ENCODE results near the gene SIT1. TPM values are rescaled to one million over a fixed set of nuclear protein-coding genes. Genes with fewer than 3 reads are reported as not detected.

SIT1 gene, protein sequence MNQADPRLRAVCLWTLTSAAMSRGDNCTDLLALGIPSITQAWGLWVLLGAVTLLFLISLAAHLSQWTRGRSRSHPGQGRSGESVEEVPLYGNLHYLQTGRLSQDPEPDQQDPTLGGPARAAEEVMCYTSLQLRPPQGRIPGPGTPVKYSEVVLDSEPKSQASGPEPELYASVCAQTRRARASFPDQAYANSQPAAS
- not detected in 2 replicates for total RNA-seq

DNA sequence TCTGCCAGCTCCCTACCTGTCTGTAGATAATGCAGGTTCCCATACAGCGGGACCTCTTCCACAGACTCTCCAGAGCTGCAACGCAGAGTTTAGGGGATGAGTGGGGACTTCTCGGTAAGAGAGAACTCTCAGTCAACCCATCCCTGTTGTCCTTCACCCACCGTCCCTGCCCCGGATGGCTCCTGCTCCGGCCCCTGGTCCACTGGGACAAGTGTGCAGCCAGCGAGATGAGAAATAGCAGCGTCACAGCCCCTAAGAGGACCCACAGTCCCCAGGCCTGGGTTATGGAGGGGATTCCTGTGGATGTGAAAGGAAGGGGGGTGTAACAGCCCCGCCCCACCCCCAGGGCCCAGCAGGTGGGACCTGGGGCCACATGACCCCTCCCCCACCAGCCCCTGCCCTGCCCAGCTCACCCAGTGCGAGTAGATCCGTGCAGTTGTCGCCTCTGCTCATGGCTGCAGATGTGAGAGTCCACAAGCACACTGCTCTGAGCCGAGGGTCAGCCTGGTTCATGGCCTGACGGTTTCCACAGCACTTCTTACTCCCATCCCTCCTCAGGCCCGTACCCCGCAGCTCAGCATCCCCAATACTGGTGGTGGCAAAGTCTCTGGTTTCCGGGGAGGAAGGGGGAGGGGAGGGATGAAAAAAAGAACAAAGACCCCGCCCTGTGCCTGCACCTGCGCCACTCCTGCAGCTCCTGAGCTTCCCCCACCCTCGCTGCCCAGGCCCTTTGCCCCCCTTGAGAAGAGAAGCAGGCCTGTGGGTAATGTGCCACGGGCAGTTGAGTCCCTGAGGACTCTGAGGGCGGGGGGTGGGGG, at the start of gene SIT1:
Gene SIT1 (minus strand): TSS at position 591 of the 818 bp plus-strand sequence. CDS start 78 bp downstream, at position 513.
- no peak for DNase-seq (ENCODE audit: low read depth)
- H3K4me3 ChIP-seq (ENCODE audit: low read depth, low read length), result no peak within 1 kb of the TSS
- TF ChIP-seq, protein P1, sequence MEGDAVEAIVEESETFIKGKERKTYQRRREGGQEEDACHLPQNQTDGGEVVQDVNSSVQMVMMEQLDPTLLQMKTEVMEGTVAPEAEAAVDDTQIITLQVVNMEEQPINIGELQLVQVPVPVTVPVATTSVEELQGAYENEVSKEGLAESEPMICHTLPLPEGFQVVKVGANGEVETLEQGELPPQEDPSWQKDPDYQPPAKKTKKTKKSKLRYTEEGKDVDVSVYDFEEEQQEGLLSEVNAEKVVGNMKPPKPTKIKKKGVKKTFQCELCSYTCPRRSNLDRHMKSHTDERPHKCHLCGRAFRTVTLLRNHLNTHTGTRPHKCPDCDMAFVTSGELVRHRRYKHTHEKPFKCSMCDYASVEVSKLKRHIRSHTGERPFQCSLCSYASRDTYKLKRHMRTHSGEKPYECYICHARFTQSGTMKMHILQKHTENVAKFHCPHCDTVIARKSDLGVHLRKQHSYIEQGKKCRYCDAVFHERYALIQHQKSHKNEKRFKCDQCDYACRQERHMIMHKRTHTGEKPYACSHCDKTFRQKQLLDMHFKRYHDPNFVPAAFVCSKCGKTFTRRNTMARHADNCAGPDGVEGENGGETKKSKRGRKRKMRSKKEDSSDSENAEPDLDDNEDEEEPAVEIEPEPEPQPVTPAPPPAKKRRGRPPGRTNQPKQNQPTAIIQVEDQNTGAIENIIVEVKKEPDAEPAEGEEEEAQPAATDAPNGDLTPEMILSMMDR (conservative IDR thresholded peaks at IDR 0.05; ENCODE audit: low read depth, low read length), result no peak

DNA sequence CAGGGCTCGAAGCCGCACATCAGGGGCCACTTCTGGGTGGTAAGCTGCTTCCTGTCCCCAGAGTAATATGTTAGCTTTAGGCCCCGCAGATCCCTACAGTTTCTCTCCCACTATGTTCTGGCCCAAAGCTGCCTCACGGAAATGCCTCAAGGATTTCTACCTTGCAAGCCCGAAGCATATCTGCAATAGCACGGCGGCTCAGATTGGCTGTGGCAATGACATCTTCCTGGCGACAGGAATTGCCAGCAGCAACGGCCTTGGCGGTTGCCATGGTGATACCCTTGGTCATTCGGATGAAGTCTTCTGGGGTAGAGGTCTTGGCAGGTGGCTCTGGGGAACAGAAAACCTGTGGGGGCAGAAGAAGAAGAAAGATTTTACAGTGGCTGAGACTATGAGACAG, 49.3 kb upstream of the SIT1 start:
- no peak overlapping the region for H3K4me3 ChIP-seq (ENCODE audit: low read depth, low read length)
- TF ChIP-seq, protein P1 (conservative IDR thresholded peaks at IDR 0.05; ENCODE audit: low read depth, low read length), result no peak
- no peak for DNase-seq (ENCODE audit: low read depth)

DNA sequence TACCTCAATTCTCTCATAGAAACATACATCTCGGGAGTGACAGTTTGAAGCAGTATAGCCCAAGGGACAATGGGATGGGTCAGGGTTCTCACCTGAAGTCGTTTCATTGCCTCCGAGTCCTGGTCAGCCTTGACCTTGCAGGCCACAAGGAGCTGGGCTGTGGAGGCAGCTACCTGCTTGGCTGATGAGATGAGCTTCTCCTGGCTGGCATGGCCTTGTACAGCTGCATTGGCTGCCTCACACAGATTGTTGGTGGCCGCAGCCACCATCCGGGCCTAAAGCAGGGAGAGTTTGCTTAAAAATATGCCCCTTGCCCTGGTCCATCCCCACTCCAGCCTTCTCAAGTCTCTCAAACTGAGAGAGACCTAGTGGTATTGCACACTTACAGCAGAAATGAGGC, 47.5 kb upstream of the SIT1 start:
- no peak overlapping the region for H3K4me3 ChIP-seq (ENCODE audit: low read depth, low read length)
- TF ChIP-seq, protein P1 (conservative IDR thresholded peaks at IDR 0.05; ENCODE audit: low read depth, low read length), result no peak
- no peak for DNase-seq (ENCODE audit: low read depth)

DNA sequence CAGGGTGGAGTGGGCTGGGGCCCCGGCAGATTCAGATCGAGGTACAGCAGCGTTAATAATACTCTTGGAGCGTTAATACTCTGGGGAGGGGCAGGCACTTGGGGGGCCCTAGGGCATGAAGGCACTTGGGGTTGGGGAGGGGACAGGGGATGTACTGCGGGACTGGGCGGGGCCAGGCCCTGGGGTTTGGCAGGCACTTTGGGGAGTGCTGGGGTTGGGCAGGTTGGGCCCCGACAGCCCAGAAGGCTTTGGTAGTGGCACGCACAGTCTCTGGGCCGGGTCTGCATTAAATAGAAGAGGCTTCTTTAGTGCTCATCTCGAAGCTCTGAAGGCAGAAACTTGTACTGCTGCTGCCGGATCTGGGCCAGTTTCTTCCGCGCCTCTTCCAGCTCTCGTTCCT, 46.8 kb upstream of the SIT1 start:
- DNase-seq (ENCODE audit: low read depth), result no peak
- TF ChIP-seq, protein P1 (conservative IDR thresholded peaks at IDR 0.05; ENCODE audit: low read depth, low read length), result no peak

DNA sequence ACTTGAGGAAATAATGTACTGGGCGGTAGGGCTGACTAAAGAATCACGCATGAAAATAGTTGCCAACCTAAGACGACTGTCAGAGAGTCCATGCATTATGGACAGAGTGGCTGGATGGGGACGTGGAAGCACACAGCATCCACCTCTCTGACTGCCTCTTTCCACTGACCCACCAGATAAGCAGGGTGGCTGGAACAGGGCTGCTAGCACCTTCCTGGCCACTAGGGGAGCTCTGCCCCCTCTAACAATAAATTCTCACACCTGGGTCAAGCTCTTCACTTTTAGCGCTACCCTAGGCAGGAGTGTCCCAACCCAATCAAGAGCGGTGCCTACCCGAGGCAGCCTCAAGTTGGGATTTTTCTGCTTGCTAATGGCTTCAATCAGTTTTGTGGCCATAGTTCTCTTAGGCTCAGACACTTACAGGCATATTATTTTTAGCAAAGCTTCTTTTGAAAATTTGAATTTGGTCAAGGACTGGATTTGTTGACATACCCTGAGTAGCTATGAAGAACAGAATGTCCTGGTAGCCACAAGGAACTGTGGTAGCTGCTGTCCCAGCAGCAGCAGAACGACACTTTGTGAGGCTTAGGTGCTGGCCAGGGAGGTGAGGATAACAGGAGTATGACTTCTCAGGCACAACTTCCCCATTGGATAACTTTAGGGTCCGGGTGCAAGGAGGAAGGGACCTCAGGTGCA, 45.9 kb upstream of the SIT1 start:
- TF ChIP-seq, protein P1 (conservative IDR thresholded peaks at IDR 0.05; ENCODE audit: low read depth, low read length), result peak; percentile 90
- H3K4me3 ChIP-seq (ENCODE audit: low read depth, low read length), result no peak overlapping the region
- DNase-seq (ENCODE audit: low read depth), result no peak

More for the DNA sequence above, 46.8 kb upstream of the SIT1 start:
- H3K4me3 ChIP-seq (ENCODE audit: low read depth, low read length), result no peak overlapping the region

DNA sequence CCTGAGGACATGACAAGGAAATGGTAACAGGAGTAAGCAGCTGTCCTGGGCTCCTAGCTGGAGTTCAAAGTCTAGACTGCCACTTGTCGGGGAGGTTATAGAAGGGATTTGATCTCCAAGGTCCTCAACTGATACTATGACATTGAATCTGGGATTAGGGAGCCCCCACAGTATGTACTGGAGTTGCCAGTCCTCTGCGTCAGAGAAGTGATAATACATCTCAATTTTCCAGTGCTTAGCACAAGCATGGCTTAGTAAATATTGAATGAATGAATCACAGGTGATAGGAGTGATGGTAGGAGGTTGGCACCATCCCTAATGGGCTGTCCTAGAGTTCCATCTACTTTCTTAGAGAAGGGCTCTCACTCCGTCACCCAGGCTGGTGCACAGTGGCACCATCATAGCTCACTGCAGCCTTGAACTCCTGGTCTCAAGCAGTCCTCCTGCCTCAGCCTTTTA, 45.2 kb upstream of the SIT1 start:
- H3K4me3 ChIP-seq (ENCODE audit: low read depth, low read length), result no peak overlapping the region
- TF ChIP-seq, protein P1 (conservative IDR thresholded peaks at IDR 0.05; ENCODE audit: low read depth, low read length), result no peak
- no peak for DNase-seq (ENCODE audit: low read depth)
